Right atrium auricular region (tissue), 2 donors: ENCODE results near the gene BRD3OS. TPM values are rescaled to one million over a fixed set of nuclear protein-coding genes. Genes with fewer than 3 reads are reported as not detected.

Experiments used
- DNase-seq: peaks from one replicate; pipeline ENCODE4 v3.0.0-alpha.2; 2019; ENCODE audit warnings: low spot score
- H3K27ac ChIP-seq, 2 donors: fragments of 200-600 bp; sonication (generic); 1 replicate in 1 of 2; 2 replicates in 1 of 2; pipeline ENCODE4 v1.5.1; 2016 to 2019
- H3K27me3 ChIP-seq, 2 donors: fragments of 200-600 bp; sonication (generic); one replicate each; pipeline versions ENCODE4 v1.5.1 to v1.6.0; 2017 to 2019
- H3K36me3 ChIP-seq: fragments of 200-600 bp; sonication (generic); one replicate; pipeline ENCODE4 v1.5.1; 2016
- H3K4me1 ChIP-seq, 2 donors: fragments of 200-600 bp; sonication (generic); one replicate each; pipeline versions ENCODE4 v1.5.1 to v1.6.0; 2017 to 2019
- H3K4me3 ChIP-seq, 2 donors: fragments of 200-600 bp; sonication (generic); 1 replicate in 1 of 2; 2 replicates in 1 of 2; pipeline ENCODE4 v1.5.1; 2017 to 2019; ENCODE audit warnings: mild to moderate bottlenecking in 1 of 2, moderate library complexity in 1 of 2
- H3K9me3 ChIP-seq, 2 donors: fragments of 200-600 bp; sonication (generic); one replicate each; pipeline ENCODE4 v1.5.1; 2019
- CTCF ChIP-seq, 2 donors: fragments of 200-600 bp; sonication (generic); IDR thresholded peaks; one replicate each; pipeline ENCODE4 v1.5.1; 2019; ENCODE audit warnings: antibody characterized with exemption in 2 of 2
- total RNA-seq, 2 donors: library from RNA; depleted of rRNA; stranded (reverse); fragments of >200 nt; gene quantifications; one replicate each; pipeline ENCODE4 v1.1.0, GENCODE V29; 2016

The BRD3OS gene
- total RNA-seq, 2 donors from 2014 or later, result 7.8 to 11.2 TPM

- no peak overlapping the region for H3K4me3 ChIP-seq
- no peaks in the 10 kb centered on the region for H3K36me3 ChIP-seq
- TF ChIP-seq CTCF (IDR thresholded peaks at IDR 0.05), result no peak
- H3K4me1 ChIP-seq, result peaks cover 0 to 91% of the 10 kb centered on the region in 2 donors
- DNase-seq, result no peak
- no peaks in the 10 kb centered on the region for H3K9me3 ChIP-seq
- no peak overlapping the region for H3K27ac ChIP-seq
- H3K27me3 ChIP-seq, result no peaks in the 10 kb centered on the region
These were observed 33.9 kb downstream of the BRD3OS start for GRCh38 chr9:134059188-134059641.

GRCh38 chr9:134059661-134060395, 34.5 kb downstream of the BRD3OS start:
- no peak overlapping the region for H3K27ac ChIP-seq
- DNase-seq, result no peak

GRCh38 chr9:134060546-134060945, 35.3 kb downstream of the BRD3OS start:
- Histone ChIP-seq H3K4me1 (peaks cover 0 to 100% of the 10 kb centered on the region in 2 donors), H3K27ac (no peak overlapping the region), H3K4me3 (no peak overlapping the region), H3K9me3 (no peaks in the 10 kb centered on the region), H3K36me3 (no peaks in the 10 kb centered on the region), H3K27me3 (no peaks in the 10 kb centered on the region)
- no peak for TF ChIP-seq CTCF (IDR thresholded peaks at IDR 0.05)
- DNase-seq, result no peak

More at GRCh38 chr9:134059661-134060395, 34.5 kb downstream of the BRD3OS start:
- Histone ChIP-seq H3K9me3 (no peaks in the 10 kb centered on the region), H3K4me1 (peaks cover 0 to 97% of the 10 kb centered on the region in 2 donors), H3K4me3 (no peak overlapping the region), H3K36me3 (no peaks in the 10 kb centered on the region), H3K27me3 (no peaks in the 10 kb centered on the region)
- no peak for TF ChIP-seq CTCF (IDR thresholded peaks at IDR 0.05)

- no peaks in the 10 kb centered on the region for H3K9me3 ChIP-seq
- H3K36me3 ChIP-seq, result no peaks in the 10 kb centered on the region
- peaks cover 0 to 100% of the 10 kb centered on the region in 2 donors for H3K4me1 ChIP-seq
- no peak for DNase-seq
- TF ChIP-seq CTCF (IDR thresholded peaks at IDR 0.05), result no peak
- no peak overlapping the region for H3K4me3 ChIP-seq
- H3K27me3 ChIP-seq, result no peaks in the 10 kb centered on the region
- H3K27ac ChIP-seq, result no peak overlapping the region
These were observed 35.9 kb downstream of the BRD3OS start for GRCh38 chr9:134061019-134061687.

GRCh38 chr9:134061688-134062371, 36.5 kb downstream of the BRD3OS start:
- H3K27ac ChIP-seq, result no peak overlapping the region
- no peak overlapping the region for H3K4me3 ChIP-seq

More at GRCh38 chr9:134061688-134062371, 36.5 kb downstream of the BRD3OS start:
- TF ChIP-seq CTCF (IDR thresholded peaks at IDR 0.05), result no peak
- Histone ChIP-seq H3K36me3 (no peaks in the 10 kb centered on the region), H3K9me3 (no peaks in the 10 kb centered on the region), H3K27me3 (no peaks in the 10 kb centered on the region), H3K4me1 (peaks cover 0 to 100% of the 10 kb centered on the region in 2 donors)
- DNase-seq, result no peak
